GM19023 (cell line): ENCODE data around the gene ARHGAP6.
"Not testable (repeated sequence)": the region's sequence is repeated elsewhere in the genome, so short reads cannot be mapped to it uniquely, and the experiment has no call there.

Source experiments
- ATAC-seq: cut with Tn5 transposase; IDR thresholded peaks from one replicate; pipeline ENCODE4 v1.9.1; 2021; ENCODE audit warnings: mild to moderate bottlenecking, moderate library complexity; ENCODE audit not compliant: unreplicated experiment

Gene ARHGAP6

GRCh38 chrX:11265352-11265751 is 400.4 kb downstream of the ARHGAP6 start:
- ATAC-seq, result no peak

GRCh38 chrX:11264925-11265324 is 400.8 kb downstream of the ARHGAP6 start:
- ATAC-seq, result no peak

GRCh38 chrX:11261260-11261659 is 404.5 kb downstream of the ARHGAP6 start:
- no peak for ATAC-seq

GRCh38 chrX:11259437-11259836 is 406.3 kb downstream of the ARHGAP6 start:
- no peak for ATAC-seq

DNA sequence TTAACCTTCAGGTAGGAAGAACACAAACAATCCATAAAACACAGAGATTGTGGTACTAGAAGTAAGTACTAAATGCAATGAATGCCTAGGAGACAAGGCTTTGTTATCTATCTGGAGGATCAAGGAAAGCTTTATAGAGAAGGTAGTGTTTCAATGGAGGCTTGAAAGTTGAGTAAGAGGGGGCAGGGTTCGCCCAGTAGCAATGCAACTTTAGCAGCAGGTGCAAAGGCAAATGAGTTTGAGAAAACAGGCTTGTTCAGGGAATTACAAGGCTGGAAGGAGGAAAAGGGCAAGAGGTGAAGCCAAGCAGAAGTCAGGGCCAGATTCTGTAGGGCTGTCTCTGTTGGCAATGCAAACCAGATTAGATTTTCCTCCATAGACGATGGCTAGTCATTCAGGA is 408.0 kb downstream of the ARHGAP6 start:
- ATAC-seq, result no peak

DNA sequence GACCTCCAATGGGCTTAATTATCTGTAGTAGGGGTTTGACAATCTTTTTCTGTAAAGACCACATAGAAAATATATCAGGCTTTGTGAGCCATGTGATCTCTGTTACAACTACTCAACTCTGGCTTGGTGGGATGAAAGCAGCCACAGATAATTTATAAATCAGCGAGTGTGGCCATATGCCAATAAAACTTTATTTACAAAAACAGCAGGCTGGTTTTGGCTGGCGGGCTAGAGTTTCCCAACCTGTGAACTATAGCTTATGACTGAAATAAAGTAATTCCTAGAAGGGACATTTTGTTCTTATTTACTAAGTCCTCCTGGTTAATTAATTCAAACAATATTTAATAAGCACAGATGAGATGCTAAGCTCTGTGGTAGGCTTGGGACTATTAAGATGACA is 408.4 kb downstream of the ARHGAP6 start:
- no peak for ATAC-seq

DNA sequence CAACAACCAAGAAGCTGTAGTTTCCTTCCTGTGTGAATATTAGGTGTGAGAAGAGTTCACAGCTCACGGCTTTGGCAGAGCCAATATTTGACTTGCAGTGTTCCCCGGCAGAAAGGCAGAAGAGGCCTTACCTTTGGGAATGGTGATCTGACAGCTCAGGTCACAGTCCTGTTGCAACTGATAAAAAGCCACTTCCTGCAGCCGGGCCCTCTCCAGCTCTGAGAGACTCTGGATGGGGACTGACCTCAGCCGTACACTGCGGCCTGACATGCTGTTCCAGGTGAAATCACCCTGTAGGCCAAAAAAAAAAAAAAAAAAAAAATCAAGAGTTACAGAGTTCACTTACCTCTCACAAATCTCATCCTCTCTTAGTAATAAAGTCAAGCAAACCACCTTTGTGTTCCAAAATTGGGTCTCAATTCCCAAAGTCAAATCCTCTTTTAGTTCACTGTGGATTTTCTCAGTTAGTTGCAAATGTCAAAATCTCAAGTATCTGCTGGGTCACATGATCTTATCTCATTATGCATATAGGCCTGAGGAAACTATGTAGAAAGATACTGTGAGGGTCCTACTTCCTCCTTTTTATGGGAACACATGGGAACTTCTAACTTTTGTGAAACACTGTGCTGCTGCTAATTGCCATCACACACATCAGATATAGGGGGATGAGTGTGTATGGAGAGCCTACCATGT is 411.2 kb downstream of the ARHGAP6 start:
- ATAC-seq, result no peak

DNA sequence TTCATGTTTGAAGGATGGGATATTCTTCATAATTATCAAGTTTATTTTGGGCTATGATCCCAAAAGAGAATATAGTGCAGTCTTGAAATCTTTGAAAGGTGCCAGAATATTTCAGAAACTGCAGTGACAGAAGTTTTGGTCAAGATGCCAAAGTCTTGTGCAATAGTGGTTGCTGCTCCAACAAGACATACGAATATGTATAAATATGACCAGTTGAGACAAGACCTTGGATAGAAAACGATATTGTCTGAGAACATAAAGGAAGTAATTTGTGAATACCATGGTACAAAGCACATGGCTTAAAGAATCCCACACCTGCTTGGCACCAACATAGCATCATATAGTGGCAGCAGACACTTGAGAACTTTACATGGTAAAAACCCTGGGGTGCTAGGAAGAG is 421.1 kb downstream of the ARHGAP6 start:
- no peak for ATAC-seq

DNA sequence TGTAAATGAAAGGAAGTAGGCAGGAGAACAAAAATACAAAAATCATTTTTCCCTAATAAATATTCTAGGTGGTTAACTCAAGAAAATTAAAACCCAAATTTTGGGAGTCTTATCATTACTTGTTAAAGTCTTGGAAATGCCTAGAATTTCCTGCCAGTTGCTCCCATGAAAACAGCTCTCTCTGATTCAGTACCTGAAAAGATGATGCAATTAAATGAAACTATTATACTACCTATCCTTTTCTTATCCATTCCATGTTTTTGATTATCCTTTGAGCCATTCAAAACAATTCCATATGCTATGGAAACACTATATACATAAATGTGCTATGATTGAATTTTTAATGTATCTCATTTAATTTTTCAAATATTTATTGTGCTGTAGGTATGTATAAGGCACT is 423.0 kb downstream of the ARHGAP6 start:
- no peak for ATAC-seq

GRCh38 chrX:11241720-11242119 is 424.0 kb downstream of the ARHGAP6 start:
- ATAC-seq, result no peak

GRCh38 chrX:11239230-11239629 is 426.5 kb downstream of the ARHGAP6 start:
- ATAC-seq, result peak; percentile 66

- ATAC-seq, result not testable (repeated sequence)
Observed at GRCh38 chrX:11235377-11235776, 430.3 kb downstream of the ARHGAP6 start.

GRCh38 chrX:11215191-11215921 is 450.4 kb downstream of the ARHGAP6 start:
- ATAC-seq, result no peak

- no peak for ATAC-seq
Observed at GRCh38 chrX:11214346-11215190, 451.2 kb downstream of the ARHGAP6 start.

DNA sequence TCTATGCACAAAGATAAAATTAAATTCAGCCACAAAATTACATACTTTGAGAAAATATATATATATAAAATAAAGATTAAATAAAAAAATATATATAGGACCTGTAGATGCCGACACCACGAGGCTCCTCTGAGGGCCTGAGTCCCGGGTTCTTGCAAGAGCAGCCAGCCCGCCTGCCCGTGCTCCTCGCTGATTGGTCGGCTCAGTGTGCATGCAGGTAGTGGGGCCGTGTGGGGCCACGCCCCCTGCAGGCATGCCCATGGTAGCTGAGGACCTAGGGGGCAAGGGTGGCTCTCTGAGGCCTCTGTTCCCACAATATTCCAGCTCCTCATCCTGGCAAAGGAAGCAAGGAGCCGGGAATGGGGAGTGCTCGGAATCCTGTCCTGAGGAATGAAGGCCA is 453.0 kb downstream of the ARHGAP6 start:
- ATAC-seq, result no peak

GRCh38 chrX:11210415-11210801 is 455.3 kb downstream of the ARHGAP6 start:
- ATAC-seq, result no peak

DNA sequence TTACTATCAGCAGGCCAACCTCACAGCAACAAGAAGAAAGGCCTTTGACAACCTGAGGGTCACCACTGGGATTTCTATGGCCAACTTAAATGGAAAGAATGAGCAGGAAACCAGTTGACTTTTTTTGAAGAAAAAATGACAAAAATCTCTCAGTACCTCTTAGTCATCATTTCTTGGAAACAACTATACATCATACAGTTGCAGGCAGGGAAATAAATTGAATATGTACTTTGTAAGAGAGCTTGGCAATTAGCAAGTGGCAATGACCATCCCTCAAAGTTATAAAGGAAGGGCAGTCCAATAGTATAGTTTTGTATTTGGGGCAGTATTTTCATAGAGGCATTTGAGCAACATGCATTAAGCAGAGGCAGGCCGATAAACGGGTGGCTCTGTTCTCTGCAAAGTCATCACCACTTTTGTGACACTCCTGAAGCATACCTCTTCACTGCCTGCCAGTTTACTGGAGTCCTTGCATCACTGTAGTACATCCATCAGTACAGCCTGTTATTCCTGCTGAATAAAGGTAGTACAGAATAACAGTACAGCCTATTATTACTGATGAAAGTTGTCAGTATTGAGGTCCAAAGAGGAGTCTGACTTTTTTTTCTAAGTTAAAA is 455.8 kb downstream of the ARHGAP6 start:
- no peak for ATAC-seq

GRCh38 chrX:11206716-11207115 is 459.0 kb downstream of the ARHGAP6 start:
- ATAC-seq, result no peak

GRCh38 chrX:11205796-11206195 is 459.9 kb downstream of the ARHGAP6 start:
- no peak for ATAC-seq

DNA sequence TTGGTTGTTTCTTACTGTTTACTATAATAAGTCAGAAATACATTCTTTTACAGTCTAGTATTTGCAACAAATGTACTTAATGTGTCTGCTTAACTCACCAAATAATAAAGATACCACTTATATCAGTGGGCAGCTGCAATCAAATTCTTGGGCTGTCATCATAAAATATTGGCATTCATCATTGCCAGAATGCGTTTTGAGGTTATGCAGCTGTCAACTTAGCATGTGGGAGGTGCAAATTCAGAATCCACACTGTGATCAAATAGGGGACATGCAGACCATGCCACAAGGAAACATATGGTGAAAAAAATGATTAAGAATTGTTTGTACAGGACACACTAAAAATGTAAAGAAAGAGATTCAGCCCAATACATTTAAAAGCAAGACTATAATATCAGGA is 468.0 kb downstream of the ARHGAP6 start:
- ATAC-seq, result no peak

DNA sequence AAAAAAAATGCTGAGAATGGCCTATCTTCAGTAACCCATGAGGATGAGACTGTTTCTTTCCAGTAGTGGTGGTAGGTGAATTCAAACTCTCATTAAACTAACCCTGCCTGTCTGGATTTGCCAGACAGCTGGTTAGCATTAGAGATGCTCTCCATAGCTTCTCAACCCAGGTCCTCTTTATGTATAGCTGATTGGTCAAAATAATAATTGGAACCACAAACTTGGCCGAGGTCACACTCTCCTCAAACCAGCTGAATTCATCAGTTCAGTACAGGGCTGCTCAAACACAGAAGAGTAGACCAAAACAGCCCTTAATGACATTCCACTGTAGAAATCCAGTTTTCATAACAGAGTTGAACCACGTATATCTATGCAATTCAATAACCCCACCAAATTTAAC is 469.2 kb downstream of the ARHGAP6 start:
- ATAC-seq, result no peak
